CD4-positive, alpha-beta T cell treated with Interleukin-6 for 4 hours (primary cell): ENCODE results near the gene FRAS1.
"Not testable (repeated sequence)": the region's sequence is repeated elsewhere in the genome, so short reads cannot be mapped to it uniquely, and the experiment has no call there.

ENCODE experiments used
- DNase-seq: peaks from one replicate; pipeline ENCODE4 v3.0.0-alpha.2; 2020; ENCODE audit warnings: mixed read lengths

The FRAS1 gene

DNA sequence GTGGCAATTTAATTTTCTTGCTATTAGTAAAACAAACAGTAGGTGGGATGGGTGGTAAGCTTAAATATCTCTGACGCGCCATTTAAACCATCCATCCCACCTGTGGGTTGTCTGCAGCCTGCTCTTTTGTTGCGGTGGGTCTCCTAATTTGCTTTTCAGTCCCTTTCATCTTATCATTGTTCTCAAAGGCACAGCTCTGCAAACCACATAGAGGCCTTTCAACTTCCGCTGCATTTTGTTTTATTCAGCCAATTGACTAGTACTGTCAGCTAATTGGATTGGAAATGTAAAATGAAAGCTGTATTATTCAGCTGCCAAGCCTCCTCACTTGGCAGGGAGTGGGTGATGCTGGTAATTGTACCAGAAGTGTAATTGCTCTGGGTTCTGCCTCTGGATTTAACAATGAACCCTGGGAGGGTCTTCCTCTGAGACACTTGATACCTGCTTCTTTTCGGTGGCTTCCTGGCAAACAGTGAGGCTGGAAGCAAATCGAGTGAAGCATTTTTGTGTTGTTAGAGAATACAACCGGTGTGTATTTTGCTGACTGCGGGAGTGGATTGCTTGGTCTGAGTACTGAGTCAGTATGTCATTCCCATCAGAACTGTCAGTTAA is 165.6 kb downstream of the FRAS1 start:
- DNase-seq = no peak

GRCh38 chr4:78225236-78225635 is 168.1 kb downstream of the FRAS1 start:
- DNase-seq = no peak

- DNase-seq = no peak
Measured at GRCh38 chr4:78226279-78226678, 169.2 kb downstream of the FRAS1 start.

DNA sequence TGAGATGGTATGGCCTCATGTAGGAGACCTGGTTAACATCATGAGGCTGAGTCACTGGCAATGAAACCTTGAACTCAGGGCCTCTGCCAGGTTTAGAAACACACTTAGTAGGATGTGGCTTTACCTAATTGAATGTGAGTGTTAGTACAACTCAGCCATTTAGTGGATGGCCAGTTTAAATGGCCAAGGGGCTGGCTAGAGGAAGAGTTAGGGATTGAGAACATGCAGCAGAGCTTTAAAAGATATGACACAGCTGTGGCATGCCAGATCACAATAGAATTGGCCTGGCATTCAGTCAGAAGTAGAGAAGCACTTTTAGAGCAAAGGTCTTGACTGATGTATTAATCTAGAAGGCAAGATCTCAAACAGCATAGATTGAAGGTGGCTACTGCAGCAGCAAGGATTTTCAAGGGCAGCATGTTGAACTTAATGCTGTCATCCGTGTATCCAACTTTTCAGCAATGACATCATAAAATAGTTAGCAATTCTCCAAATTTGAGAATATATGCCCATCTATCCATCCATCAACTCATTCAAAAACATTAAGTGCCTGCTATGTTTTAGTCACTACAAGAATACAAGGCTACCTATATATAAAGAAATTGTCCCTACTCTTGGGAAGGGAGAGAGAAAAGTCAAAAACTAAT is 170.4 kb downstream of the FRAS1 start:
- no peak for DNase-seq

DNA sequence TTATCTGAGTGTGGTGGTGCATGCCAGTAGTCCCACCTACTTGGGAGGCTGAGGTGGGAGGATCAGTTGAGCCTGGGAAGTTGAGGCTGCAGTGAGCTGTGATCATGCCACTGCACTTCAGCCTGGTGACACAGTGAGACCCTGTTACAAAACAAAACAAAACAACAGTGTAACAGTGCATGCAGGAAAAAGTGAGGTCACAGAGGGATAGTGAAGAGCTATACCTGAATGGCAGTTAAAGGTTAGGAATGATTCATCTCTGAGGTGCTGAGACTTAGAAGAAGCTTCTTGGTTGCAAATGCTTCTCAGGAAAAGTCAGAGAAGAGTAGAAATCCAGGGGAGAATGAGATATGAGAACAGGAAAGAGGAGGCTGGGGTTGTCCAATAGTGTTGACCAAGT is 178.7 kb downstream of the FRAS1 start:
- DNase-seq = no peak

GRCh38 chr4:78237360-78237759 is 180.2 kb downstream of the FRAS1 start:
- no peak for DNase-seq

DNA sequence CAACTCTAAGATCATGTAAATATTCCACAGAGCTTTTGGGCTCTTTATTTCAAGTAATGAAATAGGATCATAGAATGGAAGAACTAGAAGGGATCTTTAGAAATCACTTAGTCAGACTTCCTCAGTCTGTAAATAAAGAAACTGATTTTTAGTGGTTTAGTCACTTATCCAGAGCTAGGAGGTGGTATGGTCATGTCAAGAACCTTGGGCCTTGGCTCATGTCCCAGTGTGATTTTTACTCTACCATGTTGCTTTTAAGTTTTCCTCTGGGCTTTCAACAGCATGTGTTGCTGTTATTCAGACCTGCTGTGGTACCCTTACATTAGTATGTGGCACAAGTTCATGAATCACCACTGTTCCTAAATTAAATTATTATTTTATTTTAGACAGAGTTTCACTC is 184.9 kb downstream of the FRAS1 start:
- no peak for DNase-seq

GRCh38 chr4:78244705-78245485 is 187.8 kb downstream of the FRAS1 start:
- no peak for DNase-seq

GRCh38 chr4:78247536-78248285 is 190.6 kb downstream of the FRAS1 start:
- DNase-seq = no peak

DNA sequence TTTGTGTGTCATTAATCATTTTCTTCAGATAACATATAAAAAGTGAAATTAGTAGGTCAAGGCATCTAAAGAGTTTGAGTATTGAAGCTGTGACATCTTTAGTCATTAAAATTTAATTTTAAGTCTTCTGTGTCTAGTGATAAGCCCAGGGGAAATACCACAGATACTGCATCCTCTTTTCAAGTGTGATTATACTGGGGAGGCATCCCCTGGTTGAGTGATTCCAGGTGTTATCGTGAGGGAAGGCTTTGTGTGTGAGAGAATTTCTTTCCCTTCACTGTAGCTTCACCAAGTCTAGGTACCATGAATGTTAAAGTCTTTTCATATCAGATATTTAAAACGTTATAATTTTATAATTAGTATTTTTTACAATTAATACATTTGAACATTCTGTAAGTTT is 193.4 kb downstream of the FRAS1 start:
- no peak for DNase-seq

GRCh38 chr4:78252773-78253172 is 195.7 kb downstream of the FRAS1 start:
- DNase-seq = not testable (repeated sequence)

DNA sequence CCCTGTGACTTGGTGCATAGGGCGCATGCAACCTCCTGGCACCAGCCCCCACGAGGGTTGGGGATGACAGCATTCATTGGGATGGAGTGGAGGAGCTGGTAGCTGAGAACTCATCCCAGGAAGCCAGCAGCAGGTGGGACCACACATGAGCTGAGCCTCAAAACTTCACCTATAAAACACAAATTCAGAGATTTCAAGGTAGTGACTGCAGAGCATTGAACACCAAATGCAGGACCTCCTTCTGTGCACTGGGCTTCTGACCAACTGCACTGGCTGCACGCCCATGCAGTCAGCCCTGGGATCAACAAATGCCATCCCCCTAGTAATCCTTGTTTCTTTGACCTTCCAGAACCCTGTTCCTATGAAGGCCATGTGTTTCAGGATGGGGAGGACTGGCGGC is 197.8 kb downstream of the FRAS1 start:
- DNase-seq = no peak

- DNase-seq = no peak
Measured at GRCh38 chr4:78265006-78265405, 207.9 kb downstream of the FRAS1 start.

GRCh38 chr4:78267790-78268189 is 210.7 kb downstream of the FRAS1 start:
- DNase-seq = no peak

- no peak for DNase-seq
Measured at GRCh38 chr4:78268597-78268996, 211.5 kb downstream of the FRAS1 start.

DNA sequence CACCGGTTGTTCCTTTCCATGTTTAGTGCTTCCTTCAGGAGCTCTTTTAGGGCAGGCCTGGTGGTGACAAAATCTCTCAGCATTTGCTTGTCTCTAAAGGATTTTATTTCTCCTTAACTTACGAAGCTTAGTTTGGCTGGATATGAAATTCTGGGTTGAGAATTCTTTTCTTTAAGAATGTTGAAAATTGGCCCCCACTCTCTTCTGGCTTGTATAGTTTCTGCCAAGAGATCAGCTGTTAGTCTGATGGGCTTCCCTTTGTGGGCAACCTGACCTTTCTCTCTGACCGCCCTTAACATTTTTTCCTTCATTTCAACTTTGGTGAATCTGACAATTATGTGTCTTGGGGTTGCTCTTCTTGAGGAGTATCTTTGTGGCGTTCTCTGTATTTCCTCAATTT is 218.3 kb downstream of the FRAS1 start:
- DNase-seq = not testable (repeated sequence)

DNA sequence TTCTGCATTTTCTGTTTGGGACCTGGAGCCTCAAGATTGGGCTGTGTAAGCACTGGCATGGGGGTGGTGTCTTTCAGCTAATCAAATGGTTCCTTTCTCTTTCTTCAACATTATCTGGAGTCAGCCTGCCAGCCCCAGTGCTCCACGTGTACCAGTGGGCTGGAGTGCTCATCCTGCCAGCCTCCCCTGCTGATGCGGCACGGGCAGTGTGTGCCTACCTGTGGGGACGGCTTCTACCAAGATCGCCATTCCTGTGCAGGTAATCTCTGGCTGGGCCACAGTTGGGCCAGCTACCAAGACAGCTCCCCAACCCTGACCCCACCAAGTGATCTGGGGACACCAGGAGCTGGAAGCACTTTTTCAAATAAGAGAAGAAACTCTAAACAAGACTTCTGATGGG is 229.2 kb downstream of the FRAS1 start:
- DNase-seq = no peak

DNA sequence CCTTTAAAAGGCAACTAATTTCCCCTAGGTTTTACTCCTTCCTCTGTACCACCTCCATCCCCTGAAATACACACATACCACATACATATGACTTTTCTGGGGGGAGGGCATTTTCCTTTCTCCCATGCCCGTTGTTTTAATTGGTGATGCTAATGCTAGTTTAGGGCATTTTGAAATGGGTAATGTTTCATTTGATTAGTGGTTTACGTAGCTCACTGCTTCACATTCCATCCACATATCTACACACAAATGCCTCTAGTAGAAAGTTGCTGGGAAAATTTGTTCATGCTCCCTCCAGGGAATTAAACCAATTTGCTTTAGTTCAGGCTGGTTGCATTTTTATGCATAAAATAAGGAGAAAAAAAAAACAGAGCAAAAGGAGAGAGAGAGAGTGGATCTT is 231.2 kb downstream of the FRAS1 start:
- DNase-seq = no peak

GRCh38 chr4:78291277-78291676 is 234.2 kb downstream of the FRAS1 start:
- no peak for DNase-seq

GRCh38 chr4:78292341-78292740 is 235.2 kb downstream of the FRAS1 start:
- no peak for DNase-seq

- DNase-seq = no peak
Measured at GRCh38 chr4:78292856-78293255, 235.7 kb downstream of the FRAS1 start.

GRCh38 chr4:78293348-78293747 is 236.2 kb downstream of the FRAS1 start:
- no peak for DNase-seq

GRCh38 chr4:78293821-78294301 is 236.7 kb downstream of the FRAS1 start:
- DNase-seq = no peak
